ENCODE data around the gene GID8. TPM values are rescaled to one million over a fixed set of nuclear protein-coding genes. Genes with fewer than 3 reads are reported as not detected.

The GID8 gene
- total RNA-seq, 1 experiment from 2014 or later, result 35.6 TPM

DNA sequence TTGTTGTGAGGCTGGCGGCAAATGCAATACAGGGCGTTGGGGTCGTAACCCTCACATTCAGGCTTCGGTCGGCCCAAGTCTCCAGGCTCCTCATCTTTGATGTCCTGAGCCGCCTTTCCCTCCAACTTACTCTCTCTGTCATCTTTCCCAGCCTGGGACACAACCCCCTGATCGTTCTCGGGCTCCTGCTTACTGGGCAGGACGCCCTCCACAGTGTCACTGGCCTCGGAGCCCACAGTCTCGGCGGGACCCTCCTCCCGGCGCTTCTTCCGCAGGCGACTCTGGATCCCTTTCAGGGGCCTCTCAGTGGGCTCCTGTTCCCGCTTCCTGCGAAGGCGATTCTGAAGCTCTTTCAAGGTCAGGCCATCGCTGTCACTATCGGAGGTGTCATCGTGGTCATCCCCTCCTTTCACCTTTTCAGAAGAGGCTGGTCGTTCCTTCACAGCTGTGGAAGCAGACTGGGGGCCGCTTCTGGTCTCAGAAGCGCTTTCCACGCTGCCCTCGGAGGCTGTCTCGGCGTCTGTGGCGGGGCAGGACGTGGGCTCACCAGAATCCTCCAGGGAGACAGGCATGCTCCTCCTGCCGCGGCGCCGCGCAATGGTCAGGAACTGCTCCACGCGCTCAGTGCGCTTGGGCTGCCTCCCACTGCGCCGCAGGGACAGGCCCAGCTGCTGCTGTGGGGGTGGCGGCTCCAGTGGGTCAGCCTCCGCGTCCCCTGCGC is 27.0 kb upstream of the GID8 start:
- H3K9me3 ChIP-seq (ENCODE audit: control insufficient read depth in 1 of 2, insufficient read depth in 1 of 2, low read depth in 1 of 2, low read length in 2 of 2), result no peaks in the 10 kb centered on the region
- H3K27me3 ChIP-seq (ENCODE audit: insufficient read depth, low read length), result no peaks in the 10 kb centered on the region
- peaks cover 9% of the 10 kb centered on the region in 2 experiments; a peak in 2 of 4 replicates for H3K4me1 ChIP-seq (ENCODE audit: control insufficient read depth in 1 of 2, insufficient read depth in 2 of 2, low read length in 2 of 2)
- H2AFZ ChIP-seq (ENCODE audit: low read depth, low read length, poor library complexity, severe bottlenecking), result no peak overlapping the region
- no peak overlapping the region for H3K4me2 ChIP-seq (ENCODE audit: low read length)
- ChIA-PET CTCF (no interaction called here), POLR2A (no interaction called here), RAD21 (ENCODE audit: low non-redundant PET in 1 of 2, low total read pairs in 2 of 2, uncharacterized antibody in 2 of 2, unreplicated experiment in 2 of 2) (no interaction called here)
- peaks cover 52 to 64% of the 10 kb centered on the region in 2 experiments for H3K36me3 ChIP-seq (ENCODE audit: control insufficient read depth in 1 of 2, insufficient read depth in 2 of 2, low read length in 2 of 2)
- H4K20me1 ChIP-seq (ENCODE audit: insufficient read depth), result peaks cover 37% of the 10 kb centered on the region; the same call in 1 of the 2 replicates
- BruUV-seq (replicated peaks), result no TSS peak
- H3K4me3 ChIP-seq (replicated peaks in 1 of 2; ENCODE audit: low read depth in 1 of 2, low read length in 2 of 2), result no peak overlapping the region
- peaks cover 99% of the 10 kb centered on the region for H3K79me2 ChIP-seq (ENCODE audit: insufficient read depth, low read length)
- intact Hi-C loops (cut with micrococcal nuclease), result no loop called here
- no peak for DNase-seq (ENCODE audit: low read depth, low spot score)
- TF ChIP-seq ELF1 (IDR thresholded peaks at IDR 0.05; ENCODE audit: borderline replicate concordance, low read depth) (no peak), ZNF274 (IDR thresholded peaks at IDR 0.05; ENCODE audit: low read depth, low read length) (no peak), EGR1 (IDR thresholded peaks at IDR 0.05; ENCODE audit: low read depth) (no peak), EZH2 (IDR thresholded peaks at IDR 0.05) (no peak)
- TF ChIP-seq, protein P1, sequence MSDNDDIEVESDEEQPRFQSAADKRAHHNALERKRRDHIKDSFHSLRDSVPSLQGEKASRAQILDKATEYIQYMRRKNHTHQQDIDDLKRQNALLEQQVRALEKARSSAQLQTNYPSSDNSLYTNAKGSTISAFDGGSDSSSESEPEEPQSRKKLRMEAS (IDR thresholded peaks at IDR 0.05), result no peak
- H3K9ac ChIP-seq (ENCODE audit: low read length), result no peak overlapping the region
- H3K9me2 ChIP-seq (ENCODE audit: insufficient read depth), result no peaks in the 10 kb centered on the region
- H3K27ac ChIP-seq (ENCODE audit: low read depth, low read length), result no peak overlapping the region; the same call in 1 of the 2 replicates
- ATAC-seq, result no peak

DNA sequence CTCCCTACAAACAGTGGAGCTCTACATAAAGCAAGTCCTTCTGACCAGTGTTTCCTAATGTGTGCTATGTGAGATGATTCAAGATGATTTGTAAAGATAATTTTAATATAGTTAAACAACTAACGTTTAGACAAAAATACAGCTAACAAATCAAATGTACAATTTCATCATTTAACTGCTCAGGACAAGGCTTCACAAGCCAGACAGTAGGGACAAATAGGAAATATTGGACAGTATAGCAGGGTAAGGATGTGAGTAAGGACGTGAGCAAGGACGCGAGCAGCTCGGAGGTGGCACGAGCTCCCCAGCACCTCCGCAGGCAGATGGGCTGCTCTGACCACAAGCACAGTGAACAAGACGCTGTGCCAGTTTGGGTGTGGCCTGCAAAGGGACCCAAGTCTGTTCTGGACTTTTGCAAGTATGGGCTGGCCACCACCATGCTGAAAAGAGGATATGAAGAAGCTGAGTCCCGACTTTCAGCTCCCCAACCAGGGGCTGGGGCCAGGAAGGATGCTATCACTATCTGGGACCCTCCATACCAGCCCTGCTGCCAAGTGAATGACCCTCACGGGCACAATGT is 26.2 kb upstream of the GID8 start:
- no peak overlapping the region for H3K27ac ChIP-seq (ENCODE audit: low read depth, low read length)
- TF ChIP-seq ZFX (IDR thresholded peaks at IDR 0.05), result no peak
- no peak for TF ChIP-seq EZH2 (IDR thresholded peaks at IDR 0.05)
- TF ChIP-seq SP1 (IDR thresholded peaks at IDR 0.05; ENCODE audit: low read depth), result no peak
- TF ChIP-seq SRF (IDR thresholded peaks at IDR 0.05; ENCODE audit: low read depth), result no peak
- TF ChIP-seq CEBPB (IDR thresholded peaks at IDR 0.05; ENCODE audit: low read depth), result no peak
- no peak for TF ChIP-seq FOSL1 (IDR thresholded peaks at IDR 0.05; ENCODE audit: low read depth)
- TF ChIP-seq, protein P2, sequence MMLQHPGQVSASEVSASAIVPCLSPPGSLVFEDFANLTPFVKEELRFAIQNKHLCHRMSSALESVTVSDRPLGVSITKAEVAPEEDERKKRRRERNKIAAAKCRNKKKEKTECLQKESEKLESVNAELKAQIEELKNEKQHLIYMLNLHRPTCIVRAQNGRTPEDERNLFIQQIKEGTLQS (IDR thresholded peaks at IDR 0.05), result no peak
- TF ChIP-seq, protein P1 (IDR thresholded peaks at IDR 0.05), result no peak
- TF ChIP-seq YY1 (IDR thresholded peaks at IDR 0.05; ENCODE audit: extremely low read depth, insufficient replicate concordance, low read depth, low read length), result no peak
- TF ChIP-seq JUND (IDR thresholded peaks at IDR 0.05), result no peak
- TF ChIP-seq EZH2phosphoT487 (IDR thresholded peaks at IDR 0.05; ENCODE audit: borderline replicate concordance), result no peak
- no peak for TF ChIP-seq EGR1 (IDR thresholded peaks at IDR 0.05; ENCODE audit: low read depth)
- DNase-seq (ENCODE audit: low read depth, low spot score), result no peak
- H3K27me3 ChIP-seq (ENCODE audit: insufficient read depth, low read length), result no peaks in the 10 kb centered on the region
- H3K9me3 ChIP-seq (ENCODE audit: control insufficient read depth in 1 of 2, insufficient read depth in 1 of 2, low read depth in 1 of 2, low read length in 2 of 2), result no peaks in the 10 kb centered on the region
- ChIA-PET RAD21 (ENCODE audit: low non-redundant PET in 1 of 2, low total read pairs in 2 of 2, uncharacterized antibody in 2 of 2, unreplicated experiment in 2 of 2) (no interaction called here), CTCF (interaction anchor here (1.3 kb wide), 1 partner anchor 8 kb away, joined by 3 read pairs; no protein-coding TSS in a partner anchor), POLR2A (no interaction called here)
- no TSS peak for BruUV-seq (replicated peaks)
- H3K4me1 ChIP-seq (ENCODE audit: control insufficient read depth in 1 of 2, insufficient read depth in 2 of 2, low read length in 2 of 2), result peaks cover 9 to 12% of the 10 kb centered on the region in 2 experiments; a peak in 3 of 4 replicates
- ATAC-seq, result no peak
- intact Hi-C loops (cut with micrococcal nuclease), result no loop called here
- H3K9ac ChIP-seq (ENCODE audit: low read length), result no peak overlapping the region
- no peak overlapping the region for H3K4me3 ChIP-seq (replicated peaks in 1 of 2; ENCODE audit: low read depth in 1 of 2, low read length in 2 of 2)
- no peak overlapping the region for H3K4me2 ChIP-seq (ENCODE audit: low read length)
- peaks cover 100% of the 10 kb centered on the region for H3K79me2 ChIP-seq (ENCODE audit: insufficient read depth, low read length)
- H3K9me2 ChIP-seq (ENCODE audit: insufficient read depth), result no peaks in the 10 kb centered on the region
- peaks cover 44 to 55% of the 10 kb centered on the region in 2 experiments for H3K36me3 ChIP-seq (ENCODE audit: control insufficient read depth in 1 of 2, insufficient read depth in 2 of 2, low read length in 2 of 2)
- no peak overlapping the region for H2AFZ ChIP-seq (ENCODE audit: low read depth, low read length, poor library complexity, severe bottlenecking)
- H4K20me1 ChIP-seq (ENCODE audit: insufficient read depth), result peaks cover 39% of the 10 kb centered on the region; the same call in 1 of the 2 replicates
